CMK (cell line): ENCODE data around the gene FOXD3.
"Not testable (repeated sequence)": the region's sequence is repeated elsewhere in the genome, so short reads cannot be mapped to it uniquely, and the experiment has no call there.

Source experiments
- DNase-seq: peaks from one replicate; pipeline ENCODE4 v3.0.0-alpha.2; 2010; ENCODE audit warnings: low read depth

Gene FOXD3

DNA sequence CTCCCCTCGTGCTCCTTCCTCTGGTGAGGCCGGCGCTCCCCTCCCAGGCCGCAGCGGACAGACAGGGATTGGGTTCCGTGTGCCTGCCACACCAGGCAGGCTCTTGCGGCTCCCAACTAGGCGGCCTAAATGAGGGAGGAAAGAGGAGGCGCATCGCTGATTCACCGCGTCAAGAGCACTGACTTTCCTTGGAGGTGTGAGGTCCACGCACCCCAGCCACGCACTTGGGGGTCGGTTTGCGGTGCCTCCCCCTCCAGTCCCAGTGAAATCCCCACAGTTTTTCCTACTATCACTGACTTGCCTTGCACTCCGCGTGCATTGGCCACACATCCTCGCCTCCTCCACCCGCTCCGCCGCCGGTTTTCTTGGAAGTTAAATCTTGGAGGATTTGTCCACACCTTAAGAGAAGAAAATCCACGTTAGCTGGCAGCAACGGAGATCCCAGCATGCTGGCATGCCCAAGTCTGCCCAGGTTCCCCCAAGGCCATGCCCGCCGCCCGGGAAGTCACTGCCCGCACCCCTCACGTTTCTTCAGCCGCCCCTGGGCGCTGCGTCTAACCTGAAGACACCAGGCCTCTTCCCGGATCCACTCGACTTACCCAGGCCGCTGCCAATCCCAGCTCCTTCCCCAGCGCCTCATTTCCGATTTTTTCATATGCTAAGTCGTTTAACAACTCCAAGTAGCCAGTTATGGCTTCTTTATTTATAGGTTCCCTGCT is 1.1 kb upstream of the FOXD3 start:
- DNase-seq = no peak

DNA sequence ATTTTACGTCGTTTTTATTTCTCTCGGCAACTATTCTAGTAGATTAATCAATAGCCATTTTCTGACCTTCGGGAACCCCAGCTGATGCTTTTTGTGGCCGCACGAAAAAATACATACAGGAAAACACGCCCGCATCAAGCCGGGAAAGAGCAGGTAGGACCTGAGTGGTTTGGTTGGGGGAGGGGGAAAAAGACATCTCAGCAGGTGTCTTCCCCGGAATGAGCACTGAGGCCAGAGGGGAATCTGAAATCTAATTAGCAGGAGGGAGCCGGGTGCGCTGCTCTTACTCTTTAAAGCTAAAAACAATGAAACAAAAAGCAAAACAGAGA is 618 bp upstream of the FOXD3 start:
- no peak for DNase-seq

DNA sequence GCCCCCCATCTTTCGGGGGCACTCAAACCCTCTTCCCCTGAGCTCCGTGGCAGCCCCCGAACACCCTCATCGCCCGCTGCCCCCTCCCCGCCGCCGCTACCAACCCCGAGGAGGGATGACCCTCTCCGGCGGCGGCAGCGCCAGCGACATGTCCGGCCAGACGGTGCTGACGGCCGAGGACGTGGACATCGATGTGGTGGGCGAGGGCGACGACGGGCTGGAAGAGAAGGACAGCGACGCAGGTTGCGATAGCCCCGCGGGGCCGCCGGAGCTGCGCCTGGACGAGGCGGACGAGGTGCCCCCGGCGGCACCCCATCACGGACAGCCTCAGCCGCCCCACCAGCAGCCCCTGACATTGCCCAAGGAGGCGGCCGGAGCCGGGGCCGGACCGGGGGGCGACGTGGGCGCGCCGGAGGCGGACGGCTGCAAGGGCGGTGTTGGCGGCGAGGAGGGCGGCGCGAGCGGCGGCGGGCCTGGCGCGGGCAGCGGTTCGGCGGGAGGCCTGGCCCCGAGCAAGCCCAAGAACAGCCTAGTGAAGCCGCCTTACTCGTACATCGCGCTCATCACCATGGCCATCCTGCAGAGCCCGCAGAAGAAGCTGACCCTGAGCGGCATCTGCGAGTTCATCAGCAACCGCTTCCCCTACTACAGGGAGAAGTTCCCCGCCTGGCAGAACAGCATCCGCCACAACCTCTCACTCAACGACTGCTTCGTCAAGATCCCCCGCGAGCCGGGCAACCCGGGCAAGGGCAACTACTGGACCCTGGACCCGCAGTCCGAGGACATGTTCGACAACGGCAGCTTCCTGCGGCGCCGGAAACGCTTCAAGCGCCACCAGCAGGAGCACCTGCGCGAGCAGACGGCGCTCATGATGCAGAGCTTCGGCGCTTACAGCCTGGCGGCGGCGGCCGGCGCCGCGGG is 837 bp downstream of the FOXD3 start:
- DNase-seq = no peak

DNA sequence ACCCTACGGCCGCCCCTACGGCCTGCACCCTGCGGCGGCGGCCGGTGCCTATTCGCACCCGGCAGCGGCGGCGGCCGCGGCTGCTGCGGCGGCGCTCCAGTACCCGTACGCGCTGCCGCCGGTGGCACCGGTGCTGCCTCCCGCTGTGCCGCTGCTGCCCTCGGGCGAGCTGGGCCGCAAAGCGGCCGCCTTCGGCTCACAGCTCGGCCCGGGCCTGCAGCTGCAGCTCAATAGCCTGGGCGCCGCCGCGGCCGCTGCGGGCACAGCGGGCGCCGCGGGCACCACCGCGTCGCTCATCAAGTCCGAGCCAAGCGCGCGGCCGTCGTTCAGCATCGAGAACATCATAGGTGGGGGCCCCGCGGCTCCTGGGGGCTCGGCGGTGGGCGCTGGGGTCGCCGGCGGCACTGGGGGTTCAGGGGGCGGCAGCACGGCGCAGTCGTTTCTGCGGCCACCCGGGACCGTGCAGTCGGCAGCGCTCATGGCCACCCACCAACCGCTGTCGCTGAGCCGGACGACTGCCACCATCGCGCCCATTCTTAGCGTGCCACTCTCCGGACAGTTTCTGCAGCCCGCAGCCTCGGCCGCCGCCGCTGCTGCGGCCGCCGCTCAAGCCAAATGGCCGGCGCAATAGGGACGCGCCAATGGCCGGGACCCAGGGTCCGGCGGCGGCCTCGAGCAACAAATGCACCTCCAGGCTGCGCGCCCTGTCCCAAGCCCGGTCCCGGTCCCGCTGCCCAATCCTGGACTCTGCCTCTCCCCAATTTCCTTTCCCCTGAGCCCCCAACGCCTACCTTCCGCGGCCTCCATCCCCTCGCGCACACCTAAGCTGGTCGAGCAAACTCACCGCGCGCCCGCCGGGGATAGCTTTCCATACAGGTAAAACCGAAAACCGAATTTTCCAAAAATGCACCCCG is 1.8 kb downstream of the FOXD3 start:
- no peak for DNase-seq

DNA sequence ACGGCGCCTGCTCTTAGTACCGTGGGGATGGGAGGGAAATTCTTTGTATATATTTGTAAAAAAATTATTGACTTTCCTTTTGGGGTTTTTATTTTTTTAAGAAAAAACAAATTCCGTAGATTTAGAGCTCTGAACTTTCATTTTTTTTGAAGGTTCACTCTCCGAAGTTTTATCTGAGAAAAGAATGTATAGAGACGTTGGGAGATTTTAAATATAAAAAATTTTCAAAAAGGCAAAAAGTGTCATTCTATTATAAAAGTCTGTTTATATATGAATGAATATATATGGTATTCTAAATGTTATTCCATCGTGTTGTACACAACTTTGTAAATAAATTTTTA is 2.4 kb downstream of the FOXD3 start:
- DNase-seq = no peak

DNA sequence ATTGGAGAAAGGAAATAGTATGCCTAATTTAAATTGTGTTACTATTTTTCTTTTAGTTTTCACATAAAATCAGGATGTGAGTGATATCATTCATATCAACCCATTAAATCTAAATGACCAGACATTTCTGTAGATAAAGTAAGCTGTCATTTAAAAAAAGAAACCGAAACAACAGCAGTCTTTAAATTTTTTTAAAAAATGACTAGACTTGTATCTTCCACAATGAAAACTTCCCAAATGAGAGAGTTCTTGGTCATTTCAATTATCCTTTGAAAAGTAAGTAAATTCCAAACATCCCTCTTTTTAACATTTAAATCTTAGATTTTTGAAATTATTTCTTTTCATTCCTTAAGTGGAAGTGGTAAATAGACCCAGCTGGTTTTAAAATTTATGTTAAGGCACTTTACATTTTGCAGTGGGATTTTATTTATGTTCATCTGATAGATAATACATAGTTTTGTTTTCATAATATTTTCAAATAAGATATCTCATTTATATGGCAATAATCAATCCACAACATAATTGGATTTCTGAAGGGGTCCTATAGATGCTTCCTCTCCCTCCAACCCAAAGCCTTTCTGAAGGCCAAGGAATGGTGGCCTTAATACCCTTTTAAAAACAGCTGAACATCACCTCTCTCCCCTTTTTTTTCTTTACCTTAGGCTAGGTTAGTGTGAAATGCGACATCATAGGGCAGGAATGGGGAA is 3.1 kb downstream of the FOXD3 start:
- no peak for DNase-seq

DNA sequence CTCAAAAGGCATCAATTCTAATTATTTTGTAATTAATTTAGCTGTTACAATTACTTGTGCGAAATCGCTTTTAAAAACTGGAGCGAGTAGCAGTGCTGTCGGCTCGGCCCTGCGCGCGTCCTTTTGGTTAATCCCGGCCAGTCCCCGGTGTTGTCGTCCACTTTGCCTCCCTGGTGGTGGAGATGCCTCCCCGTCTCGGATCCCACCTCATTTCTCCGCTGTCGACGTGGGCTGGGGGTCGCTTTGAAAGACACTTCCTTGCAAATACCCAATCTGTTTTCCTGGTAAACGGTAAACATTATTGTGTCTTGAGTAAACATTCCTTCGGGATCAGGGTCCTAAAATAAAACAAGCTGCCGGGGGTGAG is 3.7 kb downstream of the FOXD3 start:
- no peak for DNase-seq

DNA sequence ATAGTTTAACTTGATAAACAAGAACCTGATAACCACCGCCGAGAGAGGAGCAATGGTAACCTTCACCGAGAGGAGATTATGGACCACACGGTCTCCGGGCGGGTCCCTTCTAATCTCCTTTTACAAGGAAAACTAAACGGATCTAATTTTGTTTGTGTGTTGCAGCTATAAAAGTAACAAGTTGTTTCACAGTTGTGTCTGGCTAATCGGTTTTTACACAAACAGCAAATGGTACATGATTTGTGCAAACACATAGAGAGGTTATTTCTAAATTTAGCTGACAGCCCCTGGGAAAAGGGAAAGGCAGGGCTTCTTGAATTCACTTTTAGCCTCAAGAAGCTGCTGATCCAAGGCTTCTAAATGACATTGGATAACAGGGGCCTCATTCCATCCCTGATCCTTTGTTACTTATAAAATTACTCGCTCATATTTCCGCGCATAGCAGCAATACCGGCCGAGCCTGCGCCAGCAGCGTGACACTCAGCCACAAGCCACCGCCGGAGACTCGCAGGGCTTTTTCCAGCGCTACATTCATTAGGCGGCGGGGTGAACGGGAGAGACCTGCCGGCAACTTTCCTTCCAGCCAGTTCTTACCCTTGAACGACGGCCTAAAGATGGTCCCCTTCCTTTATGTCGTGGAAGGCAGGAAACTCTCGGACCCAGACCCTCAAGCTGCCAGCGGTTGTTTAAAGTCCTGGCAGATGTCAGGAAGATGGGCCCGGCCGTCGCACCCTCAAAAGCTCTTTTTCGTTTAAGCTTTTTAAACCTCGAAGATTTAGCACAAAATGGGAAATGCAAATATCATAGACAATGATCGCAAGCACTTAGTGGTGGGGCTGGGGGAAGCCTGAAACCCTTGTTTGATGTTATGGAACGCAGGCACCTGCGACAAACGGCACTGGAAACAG is 4.4 kb downstream of the FOXD3 start:
- DNase-seq = no peak

DNA sequence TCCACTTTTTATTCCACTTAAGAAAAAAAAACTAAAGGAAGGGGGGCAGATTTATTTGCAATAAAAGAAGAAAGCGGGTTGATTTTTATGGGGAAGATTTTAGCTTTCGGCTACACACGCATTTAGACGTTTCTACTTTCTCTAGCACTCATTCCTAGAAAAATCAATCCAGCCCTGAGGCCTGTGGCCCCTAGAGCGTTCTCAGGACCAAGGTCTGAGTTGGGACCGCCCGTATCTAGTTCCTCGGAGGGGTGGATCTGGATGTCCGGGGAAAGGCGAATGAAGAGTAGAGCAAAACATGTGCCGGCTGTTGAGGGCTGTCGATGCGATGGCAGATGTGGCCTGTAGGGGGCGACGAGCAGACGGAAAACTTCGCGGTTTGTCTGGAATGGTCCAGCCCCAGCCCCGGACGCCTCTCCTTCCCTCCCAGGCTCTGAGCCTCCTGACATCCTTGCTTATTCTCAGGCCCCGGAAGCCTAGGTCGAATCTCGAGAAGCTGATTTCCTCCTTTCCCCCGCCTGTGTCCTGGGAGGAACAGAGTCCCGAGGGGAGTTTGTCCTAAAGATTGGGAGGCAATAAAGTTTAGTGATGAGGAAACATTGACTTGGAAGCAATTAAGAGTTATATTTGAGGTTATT is 5.2 kb downstream of the FOXD3 start:
- DNase-seq = peak; percentile 21

DNA sequence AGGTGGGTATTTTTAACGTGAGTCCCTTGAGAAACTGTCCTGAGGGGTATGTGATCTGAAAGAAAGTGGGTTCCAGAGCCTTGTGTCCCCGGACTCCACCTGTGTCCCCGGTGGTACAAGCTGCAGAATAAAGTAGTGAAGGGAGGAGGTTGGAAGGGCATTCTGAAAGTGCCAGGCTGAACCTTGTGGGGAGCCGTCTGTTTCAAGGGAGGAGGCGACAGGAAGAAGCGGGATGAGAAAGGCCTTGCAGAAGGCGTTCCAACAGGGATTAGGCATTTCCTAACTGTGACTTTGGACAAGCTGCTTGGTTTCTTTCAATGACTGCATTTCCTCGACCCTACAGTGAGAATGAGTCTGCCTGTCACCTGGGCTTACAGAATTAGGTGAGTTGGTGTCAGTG is 5.8 kb downstream of the FOXD3 start:
- no peak for DNase-seq

DNA sequence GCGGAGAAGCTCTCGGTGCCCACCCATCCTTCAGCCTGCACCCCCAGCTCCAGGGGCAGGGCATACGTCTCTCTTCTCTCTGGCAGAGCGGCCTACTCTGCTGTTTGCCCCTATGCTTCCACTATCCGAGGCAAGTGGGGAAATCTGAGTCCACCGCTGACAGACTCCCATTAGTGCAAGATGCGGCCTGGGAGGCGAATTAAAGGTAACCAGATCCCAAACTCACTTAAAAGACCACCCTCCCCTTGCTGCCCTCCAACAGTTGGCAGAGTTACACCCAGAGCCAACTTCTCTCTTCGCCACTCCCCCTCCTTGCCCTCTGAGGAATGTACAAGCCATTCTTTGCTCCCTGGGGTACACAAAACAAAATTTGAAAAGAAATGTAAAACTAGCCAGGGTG is 6.4 kb downstream of the FOXD3 start:
- DNase-seq = no peak

DNA sequence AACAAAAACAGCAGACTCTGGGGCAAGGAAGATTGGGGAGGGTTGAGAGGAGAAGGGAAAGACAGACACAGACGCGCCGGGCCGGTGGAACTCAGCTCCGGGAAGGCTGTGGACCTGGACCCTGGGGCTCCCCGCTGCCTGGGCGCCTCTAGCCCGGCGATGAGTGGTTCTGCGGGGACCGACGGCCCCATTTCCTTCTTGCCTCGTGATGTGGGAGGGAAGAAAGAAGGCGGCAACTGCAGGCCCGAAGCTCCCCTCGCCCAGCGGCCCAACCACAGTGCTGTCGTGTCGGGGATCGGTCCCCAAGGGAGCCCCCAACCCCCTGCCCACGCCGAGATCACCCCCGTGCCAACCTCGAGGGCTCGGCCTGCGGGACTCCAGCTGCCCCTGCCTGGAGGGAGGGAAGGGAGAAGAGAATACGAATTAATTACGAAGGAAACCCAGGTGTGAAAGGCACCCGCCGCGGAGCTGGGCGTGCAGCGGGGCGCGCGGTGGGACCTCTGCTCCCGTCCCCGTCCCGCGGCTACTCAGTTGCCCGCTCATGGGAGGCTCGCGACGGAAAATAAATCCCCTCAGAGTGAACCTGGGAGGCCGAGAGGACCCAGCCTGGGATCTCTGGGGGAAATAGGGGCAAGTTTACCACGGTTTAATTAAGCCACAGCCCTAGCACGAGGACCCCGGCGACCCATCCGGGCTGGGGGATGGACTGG is 7.4 kb downstream of the FOXD3 start:
- no peak for DNase-seq

DNA sequence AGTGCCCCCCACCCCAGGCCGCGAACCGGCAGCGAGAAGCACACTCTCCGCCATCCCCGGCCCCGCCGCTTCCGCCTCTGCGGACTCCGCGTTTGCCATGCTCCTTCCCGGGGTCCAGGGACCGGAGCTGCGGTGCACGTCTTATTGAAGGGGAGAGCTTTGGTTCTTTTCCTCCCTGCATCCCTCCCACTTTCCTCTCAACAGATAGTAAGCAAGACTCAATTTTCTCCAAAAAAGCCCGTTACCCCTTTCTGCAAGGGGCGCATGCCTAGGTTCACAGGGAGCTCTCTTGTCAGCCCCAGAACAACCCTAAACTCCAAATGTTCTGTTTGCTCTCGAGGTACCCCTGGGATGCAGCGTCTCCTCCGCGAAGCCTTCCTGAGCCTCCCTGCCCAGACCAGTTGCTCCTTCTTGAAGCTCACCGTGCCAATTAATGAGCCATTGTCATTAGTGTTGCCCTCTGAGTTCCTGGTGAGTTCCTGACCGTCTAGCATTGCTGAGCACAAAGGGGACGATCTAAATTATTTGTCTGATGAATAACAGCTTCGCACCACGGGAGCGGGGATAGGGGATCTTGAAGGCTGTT is 8.1 kb downstream of the FOXD3 start:
- DNase-seq = no peak

DNA sequence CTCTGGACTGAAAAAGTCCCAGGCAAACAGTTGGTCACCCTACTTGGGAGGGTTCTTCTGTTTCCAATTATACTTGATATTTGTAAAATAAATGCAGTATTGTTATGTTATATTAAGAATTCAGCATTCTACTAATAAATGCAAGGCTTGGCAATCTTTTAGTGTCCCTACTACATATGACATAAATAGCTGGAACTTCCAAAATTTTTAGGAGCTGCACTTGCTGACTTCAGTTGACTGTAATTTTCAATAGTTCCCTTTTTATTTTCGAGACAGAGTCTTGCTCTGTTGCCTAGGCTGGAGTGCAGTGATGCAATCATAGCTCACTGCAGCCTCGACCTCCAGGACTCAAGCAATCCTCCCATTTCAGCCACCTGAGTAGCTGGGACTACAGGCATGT is 20.0 kb downstream of the FOXD3 start:
- DNase-seq = no peak

DNA sequence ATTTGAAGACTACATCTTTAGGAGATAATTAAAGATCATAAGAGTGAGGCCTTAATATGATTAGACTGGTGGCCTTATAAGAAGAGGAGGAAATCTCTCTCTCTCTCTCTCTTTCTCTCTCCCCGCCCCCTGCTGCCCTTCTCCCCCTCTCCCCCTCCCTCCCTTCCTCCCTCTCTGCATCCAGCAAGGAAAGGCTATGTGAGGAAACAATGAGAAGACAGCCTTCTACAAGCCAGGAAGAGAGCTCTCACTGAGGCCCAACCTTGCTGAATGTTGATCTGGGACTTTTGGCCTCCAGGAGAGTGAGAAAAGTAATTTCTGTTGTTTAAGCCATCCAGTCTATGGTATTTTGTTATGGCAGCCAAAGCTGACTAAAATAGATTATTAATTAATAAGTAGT is 21.6 kb downstream of the FOXD3 start:
- DNase-seq = no peak

DNA sequence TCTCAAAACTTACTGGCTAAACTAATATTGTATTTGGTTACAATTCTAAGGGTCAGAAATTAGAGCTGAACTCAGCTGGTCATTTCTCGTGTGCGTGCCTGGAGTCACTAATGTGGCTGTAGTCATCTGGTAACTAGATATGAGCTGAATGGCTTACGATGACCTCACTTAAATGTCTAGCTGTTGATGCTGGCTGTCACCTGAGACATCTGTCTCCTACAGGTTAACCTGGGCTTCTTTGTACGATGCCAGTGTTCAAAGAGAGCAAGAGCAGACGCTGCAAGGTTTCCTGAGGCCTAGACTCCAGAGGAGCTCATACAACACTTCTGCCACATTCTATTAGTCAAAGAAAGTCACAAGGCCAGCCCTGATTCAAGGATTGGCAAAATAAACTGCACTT is 28.0 kb downstream of the FOXD3 start:
- DNase-seq = no peak

DNA sequence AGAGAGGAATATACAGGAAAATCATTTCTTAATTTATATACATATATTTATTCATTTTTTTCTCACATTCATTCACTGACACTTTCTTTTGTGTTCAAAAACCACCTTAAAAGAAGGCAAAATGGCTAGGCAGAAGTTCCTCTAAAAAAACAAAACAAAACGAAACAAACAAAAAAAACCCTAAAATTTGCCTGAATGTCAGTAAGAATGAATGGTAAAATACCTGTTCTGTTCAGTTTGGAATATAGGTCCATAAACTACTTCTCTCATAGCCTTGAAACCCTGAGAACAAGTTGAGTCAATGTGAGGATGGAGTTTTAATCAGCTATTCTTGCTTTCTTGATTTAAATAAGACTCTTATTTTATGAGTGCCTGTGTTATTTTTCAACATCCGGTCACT is 30.4 kb downstream of the FOXD3 start:
- no peak for DNase-seq

DNA sequence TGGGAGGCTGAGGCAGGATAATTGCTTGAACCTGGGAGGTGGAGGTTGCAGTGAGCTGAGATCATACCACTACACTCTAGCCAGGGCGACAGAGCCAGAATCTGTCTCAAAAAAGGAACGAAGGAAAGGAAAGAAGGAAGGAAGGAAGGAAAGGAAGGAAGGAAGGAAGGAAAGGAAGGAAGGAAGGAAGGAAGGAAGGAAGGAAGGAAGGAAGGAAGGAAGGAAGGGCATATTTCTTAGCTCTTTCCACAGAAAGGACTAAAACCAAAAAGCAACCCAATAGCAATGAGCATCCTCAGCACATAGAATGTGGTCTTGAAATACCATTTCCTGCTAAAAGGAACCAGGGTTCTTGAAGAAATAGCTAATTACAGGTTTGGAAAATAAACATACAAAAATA is 33.9 kb downstream of the FOXD3 start:
- DNase-seq = not testable (repeated sequence)

DNA sequence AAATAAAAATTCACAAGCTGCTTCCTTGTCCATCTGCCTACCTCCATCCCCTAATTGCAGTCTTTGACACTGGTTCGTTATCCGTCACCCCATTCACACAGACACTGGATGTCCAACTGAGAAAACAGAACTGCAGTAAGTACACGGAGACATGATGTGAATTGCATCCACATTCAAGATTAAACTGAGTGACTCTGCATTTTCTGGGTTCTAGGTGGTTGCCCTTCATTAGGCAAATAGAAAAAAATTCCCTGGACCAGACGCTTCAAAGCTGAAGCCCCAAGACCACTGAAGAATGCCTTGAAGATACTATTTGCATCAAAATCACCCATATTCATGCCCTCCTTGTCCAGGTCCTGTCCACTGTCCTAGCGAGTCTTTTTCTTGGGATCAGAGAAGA is 37.2 kb downstream of the FOXD3 start:
- no peak for DNase-seq

DNA sequence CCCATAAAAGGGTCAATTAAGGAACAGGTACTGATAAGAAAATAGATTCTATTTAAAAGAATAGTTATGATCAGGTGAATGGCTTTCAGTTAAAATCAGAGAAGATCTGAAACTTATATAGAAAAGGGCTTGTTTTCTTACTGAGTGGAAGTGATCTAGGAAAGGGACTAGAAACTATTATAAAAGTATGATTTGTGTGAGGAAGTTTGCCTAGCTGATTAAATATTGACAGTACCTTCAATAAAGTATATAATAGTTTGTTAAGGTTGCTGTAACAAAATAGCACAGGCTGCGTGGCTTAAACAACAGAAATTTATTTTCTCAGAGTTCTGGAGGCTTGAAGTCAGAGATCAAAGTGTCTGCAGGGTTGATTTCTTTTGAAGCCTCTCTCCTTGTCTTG is 39.7 kb downstream of the FOXD3 start:
- no peak for DNase-seq
